ENCODE measurements around the gene LMOD2. TPM values are rescaled to one million over a fixed set of nuclear protein-coding genes. Genes with fewer than 3 reads are reported as not detected.

Gene LMOD2
- total and polyA plus RNA-seq, 9 of the 15 experiments (the other 6 are each of a cell fraction or from before 2014, with no cell fraction given), result 0.04 TPM; not detected in 8

DNA sequence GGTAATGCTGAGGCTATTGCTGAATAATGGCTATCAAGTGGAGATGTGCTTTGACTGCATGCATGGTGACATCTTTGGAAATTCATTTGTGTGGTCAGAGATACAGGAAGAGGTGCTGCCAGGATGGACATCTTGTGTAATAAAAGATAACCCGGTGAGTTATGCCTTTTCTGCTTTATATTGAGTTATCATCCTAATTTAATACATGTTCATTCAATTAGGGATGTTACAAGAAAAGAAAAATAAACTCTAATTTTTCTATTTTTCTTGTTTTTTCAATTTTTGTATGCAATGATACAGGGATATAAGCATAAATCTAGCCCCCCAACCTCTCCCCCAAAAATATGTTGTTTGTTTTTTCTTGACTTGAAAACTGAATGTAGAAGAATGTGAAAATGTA lies 26.4 kb upstream of the LMOD2 start:
- Histone ChIP-seq H3K4me1 (replicated peaks in 1 of 2; ENCODE audit: control insufficient read depth in 2 of 2, insufficient read depth in 2 of 2, low read length in 2 of 2) (peaks cover 0 to 6% of the 10 kb centered on the region in 2 experiments; a peak in 2 of 5 replicates), H3K79me2 (ENCODE audit: control insufficient read depth, insufficient read depth, low read length) (no peaks in the 10 kb centered on the region), H3K4me3 (no peak overlapping the region), H4K20me1 (replicated peaks; ENCODE audit: control insufficient read depth, insufficient read depth, low read length) (no peaks in the 10 kb centered on the region), H3K9ac (ENCODE audit: insufficient read depth in 1 of 2, low read depth in 2 of 2, low read length in 2 of 2) (no peak overlapping the region), H3K27me3 (ENCODE audit: control insufficient read depth in 2 of 2, insufficient read depth in 2 of 2, low read length in 2 of 2) (no peaks in the 10 kb centered on the region; a peak in 1 of 5 replicates), H3K9me3 (replicated peaks; ENCODE audit: control insufficient read depth, insufficient read depth, low read depth, low read length) (no peaks in the 10 kb centered on the region), H3K27ac (ENCODE audit: extremely low read depth, low read depth, low read length) (no peak overlapping the region), H2AFZ (ENCODE audit: low read depth, low read length) (no peak overlapping the region; the same call in 1 of the 2 replicates), H3K4me2 (ENCODE audit: insufficient read depth, low read length) (no peak overlapping the region), H3K9me1 (ENCODE audit: control insufficient read depth, insufficient read depth, low read length) (no peaks in the 10 kb centered on the region), H3K36me3 (ENCODE audit: control insufficient read depth, insufficient read depth, low read length) (no peaks in the 10 kb centered on the region)
- FAIRE-seq (no peak), DNase-seq (ENCODE audit: extremely low read depth in 1 of 4, low spot score in 3 of 4) (no peak), ATAC-seq (no peak)
- BruUV-seq (replicated peaks), result no TSS peak
- in situ Hi-C loops (cut with MboI) (no loop called here), intact Hi-C loops (cut with micrococcal nuclease) (no loop called here)
- ChIA-PET POLR2A (no interaction called here), CTCF (ENCODE audit: low intra/inter-chr PET ratio) (no interaction called here)
- TF ChIP-seq NFE2L1 (tag; IDR thresholded peaks at IDR 0.05; ENCODE audit: borderline replicate concordance, low read depth), result no peak
- no peak for TF ChIP-seq ZNF444 (CRISPR knock-in tag; IDR thresholded peaks at IDR 0.05)
- TF ChIP-seq SRF (CRISPR knock-in tag; IDR thresholded peaks at IDR 0.05), result 0 out of 4 replicates have a peak, but pooled peaks of 1 of the 2 experiments have one; percentile 13
- no peak for TF ChIP-seq KDM1A (IDR thresholded peaks at IDR 0.05)
- TF ChIP-seq HOXB6 (CRISPR knock-in tag; IDR thresholded peaks at IDR 0.05; ENCODE audit: borderline replicate concordance), result no peak
- TF ChIP-seq TCF7 (IDR thresholded peaks at IDR 0.05; ENCODE audit: borderline replicate concordance), result no peak
- TF ChIP-seq ZKSCAN1 (IDR thresholded peaks at IDR 0.05; ENCODE audit: low read depth, low read length), result no peak
- no peak for TF ChIP-seq ZNF644 (tag; IDR thresholded peaks at IDR 0.05; ENCODE audit: low read depth)
- 0 out of 2 replicates have a peak, but pooled peaks have one; percentile 17 for TF ChIP-seq CEBPB (tag; IDR thresholded peaks at IDR 0.05)
- no peak for TF ChIP-seq POLR2B (IDR thresholded peaks at IDR 0.05; ENCODE audit: low read depth, partially characterized antibody)
- 0 out of 2 replicates have a peak, but pooled peaks have one; percentile 34 for TF ChIP-seq ETV1 (tag; conservative IDR thresholded peaks at IDR 0.05; ENCODE audit: low read depth)
- WGBS (ENCODE audit: insufficient coverage, low coverage, missing lambda C conversion rate), result 0% methylated on average over 1 of the region's 1 CpG
